Measurements from ENCODE around the gene WSCD1. TPM values are rescaled to one million over a fixed set of nuclear protein-coding genes. Genes with fewer than 3 reads are reported as not detected.
A peak's percentile ranks its signal among the peaks of the same experiment; 100 is the strongest.

WSCD1 gene
- total and polyA plus RNA-seq, 12 donors: 2.1 to 17.9 (median 8.7) TPM

DNA sequence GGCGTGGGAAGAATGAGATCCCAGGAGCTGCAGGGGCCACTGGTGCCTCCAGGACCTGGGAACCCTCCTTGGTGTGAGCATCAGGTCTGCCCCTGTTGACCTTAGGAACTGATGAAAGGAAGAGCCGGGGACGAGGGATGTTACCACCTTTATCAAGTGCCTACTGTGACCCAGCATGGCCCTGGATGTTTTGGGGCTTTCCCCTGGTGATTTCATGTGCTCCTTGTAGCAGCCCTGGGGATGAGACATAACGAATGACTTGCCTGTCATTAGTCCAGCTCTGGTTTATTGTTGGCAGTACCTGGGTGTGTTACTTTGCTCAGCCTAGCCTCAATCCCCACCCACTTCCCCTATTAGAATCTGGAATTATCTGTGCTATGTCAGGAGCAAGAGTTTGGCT lies 39.9 kb downstream of the WSCD1 start:
- Histone ChIP-seq H3K36me3 (replicated peaks in 1 of 2) (no peaks in the 10 kb centered on the region), H3K4me1 (replicated peaks in 1 of 2) (no peaks in the 10 kb centered on the region), H3K27ac (no peak overlapping the region), H3K27me3 (no peaks in the 10 kb centered on the region), H3K9me3 (replicated peaks in 1 of 3) (no peaks in the 10 kb centered on the region), H3K4me3 (no peak overlapping the region)
- 86 to 89% (median 89%) methylated on average over 4 of the region's 4 CpGs for WGBS, 4 donors
- DNase-seq: peak in 1 of 7 donors; percentile 21
- no peak for TF ChIP-seq CTCF (IDR thresholded peaks at IDR 0.05)
- TF ChIP-seq POLR2A (IDR thresholded peaks at IDR 0.05): no peak
- intact Hi-C loops (cut with DNase I): no loop called here

GRCh38 chr17:6110592-6110991 lies 40.4 kb downstream of the WSCD1 start:
- H3K4me3 ChIP-seq: no peak overlapping the region
- H3K27ac ChIP-seq: no peak overlapping the region
- no peak for DNase-seq
- no peaks in the 10 kb centered on the region for H3K36me3 ChIP-seq (replicated peaks in 1 of 2)
- intact Hi-C loops (cut with DNase I): no loop called here
- no peaks in the 10 kb centered on the region for H3K27me3 ChIP-seq
- no peaks in the 10 kb centered on the region for H3K4me1 ChIP-seq (replicated peaks in 1 of 2)
- H3K9me3 ChIP-seq (replicated peaks in 1 of 3): no peaks in the 10 kb centered on the region
- 80 to 92% (median 89%) methylated on average over 7 of the region's 7 CpGs for WGBS, 4 donors
- TF ChIP-seq POLR2A (IDR thresholded peaks at IDR 0.05) (no peak), CTCF (IDR thresholded peaks at IDR 0.05) (no peak)

DNA sequence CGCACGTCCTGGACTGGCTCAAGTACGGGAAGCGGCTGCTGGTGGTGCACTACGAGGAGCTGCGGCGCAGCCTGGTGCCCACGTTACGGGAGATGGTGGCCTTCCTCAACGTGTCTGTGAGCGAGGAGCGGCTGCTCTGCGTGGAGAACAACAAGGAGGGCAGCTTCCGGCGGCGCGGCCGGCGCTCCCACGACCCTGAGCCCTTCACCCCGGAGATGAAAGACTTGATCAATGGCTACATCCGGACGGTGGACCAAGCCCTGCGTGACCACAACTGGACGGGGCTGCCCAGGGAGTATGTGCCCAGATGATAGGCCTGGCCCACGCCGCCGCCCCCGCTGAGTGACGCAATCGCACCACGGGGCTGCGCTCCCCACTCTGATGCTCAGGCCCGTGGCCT lies 50.2 kb downstream of the WSCD1 start:
- TF ChIP-seq POLR2A (IDR thresholded peaks at IDR 0.05) (no peak), CTCF (IDR thresholded peaks at IDR 0.05) (no peak)
- Histone ChIP-seq H3K4me1 (replicated peaks in 1 of 2) (no peaks in the 10 kb centered on the region), H3K27ac (no peak overlapping the region), H3K4me3 (no peak overlapping the region), H3K27me3 (no peaks in the 10 kb centered on the region), H3K9me3 (replicated peaks in 1 of 3) (no peaks in the 10 kb centered on the region), H3K36me3 (replicated peaks in 1 of 2) (no peaks in the 10 kb centered on the region)
- intact Hi-C loops (cut with DNase I): no loop called here
- DNase-seq: peak in 1 of 7 donors; percentile 31
- 87 to 94% (median 92%) methylated on average over 11 to 34 of the region's 34 CpGs for WGBS, 4 donors

- TF ChIP-seq CTCF (IDR thresholded peaks at IDR 0.05) (no peak), POLR2A (IDR thresholded peaks at IDR 0.05) (no peak)
- no peak overlapping the region for H3K4me3 ChIP-seq
Measured at GRCh38 chr17:6124856-6125255, 54.7 kb downstream of the WSCD1 start.

More at GRCh38 chr17:6124856-6125255, 54.7 kb downstream of the WSCD1 start:
- no peak for DNase-seq
- Histone ChIP-seq H3K27ac (no peak overlapping the region), H3K9me3 (replicated peaks in 1 of 3) (no peaks in the 10 kb centered on the region), H3K4me1 (replicated peaks in 1 of 2) (no peaks in the 10 kb centered on the region), H3K36me3 (replicated peaks in 1 of 2) (no peaks in the 10 kb centered on the region), H3K27me3 (no peaks in the 10 kb centered on the region)
- intact Hi-C loops (cut with DNase I): no loop called here

Data from adrenal gland (tissue), 12 donors.